ENCODE results near the gene RASEF.

GRCh38 chr9:83020327-83020726 lies 42.6 kb downstream of the RASEF start:
- TF ChIP-seq, protein P1, sequence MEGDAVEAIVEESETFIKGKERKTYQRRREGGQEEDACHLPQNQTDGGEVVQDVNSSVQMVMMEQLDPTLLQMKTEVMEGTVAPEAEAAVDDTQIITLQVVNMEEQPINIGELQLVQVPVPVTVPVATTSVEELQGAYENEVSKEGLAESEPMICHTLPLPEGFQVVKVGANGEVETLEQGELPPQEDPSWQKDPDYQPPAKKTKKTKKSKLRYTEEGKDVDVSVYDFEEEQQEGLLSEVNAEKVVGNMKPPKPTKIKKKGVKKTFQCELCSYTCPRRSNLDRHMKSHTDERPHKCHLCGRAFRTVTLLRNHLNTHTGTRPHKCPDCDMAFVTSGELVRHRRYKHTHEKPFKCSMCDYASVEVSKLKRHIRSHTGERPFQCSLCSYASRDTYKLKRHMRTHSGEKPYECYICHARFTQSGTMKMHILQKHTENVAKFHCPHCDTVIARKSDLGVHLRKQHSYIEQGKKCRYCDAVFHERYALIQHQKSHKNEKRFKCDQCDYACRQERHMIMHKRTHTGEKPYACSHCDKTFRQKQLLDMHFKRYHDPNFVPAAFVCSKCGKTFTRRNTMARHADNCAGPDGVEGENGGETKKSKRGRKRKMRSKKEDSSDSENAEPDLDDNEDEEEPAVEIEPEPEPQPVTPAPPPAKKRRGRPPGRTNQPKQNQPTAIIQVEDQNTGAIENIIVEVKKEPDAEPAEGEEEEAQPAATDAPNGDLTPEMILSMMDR (IDR thresholded peaks at IDR 0.05) = no peak
- no peak for TF ChIP-seq POLR2A (IDR thresholded peaks at IDR 0.05)

All from thyroid gland (tissue), 4 donors.